HEK293 (cell line): ENCODE measurements around the gene CELSR1.

ENCODE experiments used
- CTCF ChIA-PET: fragments of 350-600 bp; formaldehyde crosslinking; extraction: SDS; loops from one replicate; lab custom pipeline; 2021; ENCODE audit warnings: antibody characterized with exemption; lab: Yijun Ruan, JAX
- POLR2A ChIA-PET: fragments of 300-600 bp; formaldehyde crosslinking; extraction: SDS; loops from one replicate; lab custom pipeline; 2020; ENCODE audit warnings: antibody characterized with exemption, inconsistent platforms; lab: Yijun Ruan, JAX
- H3K27ac ChIP-seq: fragments of 200-500 bp; sonication (Bioruptor generic); 2 replicates; pipeline ENCODE4 v1.5.1; 2014; ENCODE audit warnings: low read depth, low read length, control low read depth, inconsistent platforms; ENCODE audit errors: extremely low read depth
- H3K36me3 ChIP-seq, 2 experiments: fragments of 200-500 bp in 1 of 2; sonication (Bioruptor generic) in 1 of 2; 1 replicate in 1 of 2; 2 replicates in 1 of 2; pipeline ENCODE4 v1.5.1; 2014 to 2017; ENCODE audit warnings: inconsistent platforms in 2 of 2, low read length in 2 of 2; ENCODE audit not compliant: control insufficient read depth in 2 of 2, insufficient read depth in 1 of 2
- H3K4me1 ChIP-seq: fragments of 200-500 bp; sonication (Bioruptor generic); 2 replicates; pipeline ENCODE4 v1.5.1; 2014; ENCODE audit warnings: mild to moderate bottlenecking, low read length, inconsistent platforms; ENCODE audit not compliant: control insufficient read depth, insufficient read depth
- H3K4me3 ChIP-seq: 2 replicates; pipeline ENCODE4 v1.5.1; 2011; ENCODE audit warnings: low read depth, mild to moderate bottlenecking, control low read depth, low read length, moderate library complexity
- H3K9me3 ChIP-seq: fragments of 200-500 bp; sonication (Bioruptor generic); 2 replicates; pipeline ENCODE4 v1.5.1; 2014; ENCODE audit warnings: low read depth, low read length, inconsistent platforms; ENCODE audit not compliant: control insufficient read depth, insufficient read depth
- EGR2 ChIP-seq: fragments of 450-650 bp; formaldehyde crosslinking; IDR thresholded peaks from 2 replicates; pipeline ENCODE4 v1.5.1; 2016; ENCODE audit warnings: low read depth, missing biosample characterization, missing genetic modification characterization
- FEZF1 ChIP-seq: fragments of 450-650 bp; formaldehyde crosslinking; IDR thresholded peaks from 2 replicates; pipeline ENCODE4 v1.5.1; 2016; ENCODE audit warnings: missing biosample characterization, missing genetic modification characterization
- REST ChIP-seq: fragments of 450-650 bp; formaldehyde crosslinking; IDR thresholded peaks from 2 replicates; pipeline ENCODE4 v1.5.1; 2016; ENCODE audit warnings: missing biosample characterization, missing genetic modification characterization
- WT1 ChIP-seq: fragments of 450-650 bp; formaldehyde crosslinking; IDR thresholded peaks from 2 replicates; pipeline ENCODE4 v1.5.1; 2016; ENCODE audit warnings: missing biosample characterization, missing genetic modification characterization
- ZBTB20 ChIP-seq: fragments of 450-650 bp; formaldehyde crosslinking; IDR thresholded peaks from 2 replicates; pipeline ENCODE4 v1.5.1; 2016; ENCODE audit warnings: missing biosample characterization, missing genetic modification characterization
- ZBTB48 ChIP-seq: fragments of 450-650 bp; formaldehyde crosslinking; IDR thresholded peaks from 2 replicates; pipeline ENCODE4 v1.5.1; 2016; ENCODE audit warnings: missing biosample characterization, missing genetic modification characterization
- ZNF184 ChIP-seq: fragments of 450-650 bp; IDR thresholded peaks from 2 replicates; pipeline ENCODE4 v1.5.1; 2018; ENCODE audit warnings: missing biosample characterization, mild to moderate bottlenecking, missing genetic modification characterization
- ZNF23 ChIP-seq: fragments of 450-650 bp; formaldehyde crosslinking; IDR thresholded peaks from 2 replicates; pipeline ENCODE4 v1.5.1; 2016; ENCODE audit warnings: missing biosample characterization, missing genetic modification characterization, borderline replicate concordance
- ZNF280D ChIP-seq: fragments of 450-650 bp; formaldehyde crosslinking; IDR thresholded peaks from 2 replicates; pipeline ENCODE4 v1.5.1; 2016; ENCODE audit warnings: missing biosample characterization, missing genetic modification characterization
- ZNF341 ChIP-seq: fragments of 450-650 bp; formaldehyde crosslinking; IDR thresholded peaks from 2 replicates; pipeline ENCODE4; 2016; ENCODE audit warnings: low read depth, missing biosample characterization, missing genetic modification characterization
- ZNF473 ChIP-seq: fragments of 450-650 bp; formaldehyde crosslinking; IDR thresholded peaks from 2 replicates; pipeline ENCODE4 v1.5.1; 2017; ENCODE audit warnings: missing biosample characterization, missing genetic modification characterization
- ZNF488 ChIP-seq: fragments of 450-650 bp; formaldehyde crosslinking; IDR thresholded peaks from 2 replicates; pipeline ENCODE4 v1.5.1; 2016; ENCODE audit warnings: missing biosample characterization, missing genetic modification characterization
- ZNF560 ChIP-seq: fragments of 450-650 bp; formaldehyde crosslinking; IDR thresholded peaks from 2 replicates; pipeline ENCODE4 v1.5.1; 2017; ENCODE audit warnings: missing biosample characterization, missing genetic modification characterization, borderline replicate concordance
- ZNF596 ChIP-seq: fragments of 450-650 bp; IDR thresholded peaks from 2 replicates; pipeline ENCODE4 v1.5.0; 2018; ENCODE audit warnings: missing biosample characterization, mild to moderate bottlenecking, missing genetic modification characterization, moderate library complexity
- ZNF670 ChIP-seq: fragments of 450-650 bp; formaldehyde crosslinking; IDR thresholded peaks from 2 replicates; pipeline ENCODE4 v1.5.1; 2016; ENCODE audit warnings: missing biosample characterization, missing genetic modification characterization, low read depth
- ZNF704 ChIP-seq: fragments of 450-650 bp; formaldehyde crosslinking; IDR thresholded peaks from 2 replicates; pipeline ENCODE4 v1.5.1; 2016; ENCODE audit warnings: missing biosample characterization, missing genetic modification characterization

CELSR1 gene

GRCh38 chr22:46339956-46340355 lies 197.5 kb downstream of the CELSR1 start:
- Histone ChIP-seq H3K4me1 (peaks cover 5% of the 10 kb centered on the region), H3K27ac (no peak overlapping the region), H3K36me3 (peaks cover 58 to 81% of the 10 kb centered on the region in 2 experiments), H3K9me3 (no peaks in the 10 kb centered on the region), H3K4me3 (no peak overlapping the region)
- peak; percentile 69 for TF ChIP-seq EGR2 (tag by site-specific recombination)
- no peak for TF ChIP-seq ZNF488 (tag by site-specific recombination)
- peak; percentile 74 for TF ChIP-seq ZBTB20 (tag by site-specific recombination)
- ChIA-PET CTCF (interaction anchor here (1.5 kb wide), 1 partner anchor 16 kb away, joined by 3 read pairs; no protein-coding TSS in a partner anchor), POLR2A (no interaction called here)

- no peaks in the 10 kb centered on the region for H3K9me3 ChIP-seq
- no peak overlapping the region for H3K27ac ChIP-seq
- H3K36me3 ChIP-seq = peaks cover 47 to 69% of the 10 kb centered on the region in 2 experiments
- H3K4me3 ChIP-seq = no peak overlapping the region
- TF ChIP-seq ZNF670 (no peak), ZNF596 (tag by site-specific recombination) (no peak), WT1 (no peak), ZNF341 (no peak), ZBTB48 (tag by site-specific recombination) (no peak), ZNF704 (tag by site-specific recombination) (no peak), ZNF280D (tag by site-specific recombination) (no peak), FEZF1 (tag by site-specific recombination) (no peak), ZNF560 (no peak), ZNF473 (tag by site-specific recombination) (no peak), ZNF184 (tag by site-specific recombination) (no peak)
- TF ChIP-seq, all 188 proteins: peak for 0
- H3K4me1 ChIP-seq = peaks cover 5% of the 10 kb centered on the region
- ChIA-PET CTCF (interaction anchor here (1.1 to 1.8 kb wide), 2 partner anchors 8 to 225 kb away, joined by 3 to 8 read pairs; no protein-coding TSS in a partner anchor), POLR2A (no interaction called here)
These were observed 198.8 kb downstream of the CELSR1 start for GRCh38 chr22:46338636-46339035.

GRCh38 chr22:46337870-46338269 lies 199.6 kb downstream of the CELSR1 start:
- ChIA-PET POLR2A (interaction anchor here (1.6 kb wide), 1 partner anchor 15 kb away, joined by 3 read pairs; no protein-coding TSS in a partner anchor), CTCF (interaction anchor here (1.1 to 1.8 kb wide), 2 partner anchors 8 to 225 kb away, joined by 3 to 8 read pairs; no protein-coding TSS in a partner anchor)
- Histone ChIP-seq H3K9me3 (no peaks in the 10 kb centered on the region), H3K36me3 (peaks cover 47 to 69% of the 10 kb centered on the region in 2 experiments), H3K4me1 (peaks cover 5% of the 10 kb centered on the region), H3K27ac (no peak overlapping the region), H3K4me3 (no peak overlapping the region)
- TF ChIP-seq ZNF23 (tag by site-specific recombination) = no peak
- TF ChIP-seq REST (tag by site-specific recombination) = peak; percentile 62; the same call in 1 of the 2 replicates
